Mammary epithelial cell (primary cell): ENCODE data around the gene BMP2.

Experiments used
- EZH2 ChIP-seq: IDR thresholded peaks from 2 replicates; pipeline ENCODE4 v1.6.1; 2012; ENCODE audit warnings: low read length, inconsistent platforms, borderline replicate concordance
- TF ChIP-seq, protein P1 (sequence below), 2 donors: IDR thresholded peaks in 1 of 2; conservative IDR thresholded peaks in 1 of 2; 2 replicates each; pipeline ENCODE4 v1.5.1; 2011 to 2012; ENCODE audit warnings: inconsistent platforms in 2 of 2, low read length in 2 of 2, mild to moderate bottlenecking in 2 of 2, control low read depth in 1 of 2, low read depth in 1 of 2; ENCODE audit not compliant: insufficient read depth in 1 of 2; ENCODE audit errors: extremely low read depth in 1 of 2

DNA sequence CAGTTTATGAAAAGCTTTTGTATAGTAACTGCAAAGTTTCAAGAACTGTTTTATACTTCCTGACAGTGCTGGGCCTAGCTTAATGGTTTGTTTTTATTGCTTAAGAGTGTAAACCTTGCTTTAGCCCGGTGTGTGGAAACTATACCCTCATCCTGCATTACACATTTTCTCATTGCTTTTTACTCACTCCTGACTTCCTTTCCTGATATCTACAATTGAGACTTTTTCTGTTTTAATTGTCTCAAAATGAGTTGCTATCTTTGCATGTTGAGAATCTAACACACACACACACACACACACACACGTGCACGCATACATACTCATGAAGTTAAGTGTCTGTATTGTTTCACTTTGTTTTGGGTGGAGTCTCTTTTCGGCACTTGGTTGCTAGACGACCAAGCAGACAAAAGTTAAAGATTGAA, 16.7 kb downstream of the BMP2 start:
- TF ChIP-seq, protein P1, sequence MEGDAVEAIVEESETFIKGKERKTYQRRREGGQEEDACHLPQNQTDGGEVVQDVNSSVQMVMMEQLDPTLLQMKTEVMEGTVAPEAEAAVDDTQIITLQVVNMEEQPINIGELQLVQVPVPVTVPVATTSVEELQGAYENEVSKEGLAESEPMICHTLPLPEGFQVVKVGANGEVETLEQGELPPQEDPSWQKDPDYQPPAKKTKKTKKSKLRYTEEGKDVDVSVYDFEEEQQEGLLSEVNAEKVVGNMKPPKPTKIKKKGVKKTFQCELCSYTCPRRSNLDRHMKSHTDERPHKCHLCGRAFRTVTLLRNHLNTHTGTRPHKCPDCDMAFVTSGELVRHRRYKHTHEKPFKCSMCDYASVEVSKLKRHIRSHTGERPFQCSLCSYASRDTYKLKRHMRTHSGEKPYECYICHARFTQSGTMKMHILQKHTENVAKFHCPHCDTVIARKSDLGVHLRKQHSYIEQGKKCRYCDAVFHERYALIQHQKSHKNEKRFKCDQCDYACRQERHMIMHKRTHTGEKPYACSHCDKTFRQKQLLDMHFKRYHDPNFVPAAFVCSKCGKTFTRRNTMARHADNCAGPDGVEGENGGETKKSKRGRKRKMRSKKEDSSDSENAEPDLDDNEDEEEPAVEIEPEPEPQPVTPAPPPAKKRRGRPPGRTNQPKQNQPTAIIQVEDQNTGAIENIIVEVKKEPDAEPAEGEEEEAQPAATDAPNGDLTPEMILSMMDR (conservative IDR thresholded peaks at IDR 0.05 in 1 of 2, IDR thresholded peaks at IDR 0.05 in 1 of 2; ENCODE audit: extremely low read depth in 1 of 2, insufficient read depth in 1 of 2, low read depth in 1 of 2, low read length in 2 of 2): no peak
- TF ChIP-seq EZH2: no peak
